ENCODE results near the gene RNF166. TPM values are rescaled to one million over a fixed set of nuclear protein-coding genes. Genes with fewer than 3 reads are reported as not detected.
A peak's percentile ranks its signal among the peaks of the same experiment; 100 is the strongest.

Gene RNF166
- total and polyA plus RNA-seq, 2 donors from 2014 or later = 16.3 to 31.4 TPM

DNA sequence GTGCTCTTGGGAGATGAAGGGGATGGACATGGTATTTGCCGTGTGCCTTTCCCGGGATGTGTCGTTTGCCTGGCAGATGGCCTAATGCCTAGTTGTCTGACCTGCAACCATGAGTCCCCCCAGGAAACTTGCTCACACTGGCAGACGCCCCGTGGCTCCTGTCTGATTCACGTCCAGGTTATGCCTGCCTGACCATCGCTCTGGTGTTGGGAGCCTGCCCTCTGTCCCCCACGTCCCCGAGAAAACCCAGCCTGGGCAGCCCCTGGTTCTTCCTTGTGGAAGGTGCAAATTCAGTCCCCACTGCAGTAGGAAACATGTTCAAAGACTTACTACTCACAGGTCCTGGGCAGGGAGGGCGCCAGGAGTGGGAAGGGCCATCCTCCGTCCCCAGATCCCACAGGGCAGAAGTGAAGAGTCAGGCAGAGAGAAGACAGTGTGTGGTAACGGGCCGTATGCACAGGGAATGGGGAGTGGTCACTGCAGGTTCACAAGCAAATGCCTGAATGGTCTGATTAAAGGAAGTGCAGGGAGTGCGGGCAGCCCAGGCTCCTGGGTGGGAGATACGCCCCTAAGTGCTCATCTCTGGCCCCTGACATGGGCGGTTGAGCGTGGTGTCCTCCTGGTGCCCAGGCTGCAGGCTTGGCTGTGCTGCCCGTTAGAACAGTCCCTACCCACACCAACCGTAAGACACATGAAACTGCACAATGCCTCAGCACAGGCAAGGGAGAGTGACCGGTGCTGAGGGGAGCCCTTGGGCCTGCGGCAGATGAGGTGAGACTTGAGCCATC, 15.7 kb downstream of the RNF166 start:
- H3K9ac ChIP-seq (ENCODE audit: low read length in 3 of 3) = no peak overlapping the region
- TF ChIP-seq, protein P1, sequence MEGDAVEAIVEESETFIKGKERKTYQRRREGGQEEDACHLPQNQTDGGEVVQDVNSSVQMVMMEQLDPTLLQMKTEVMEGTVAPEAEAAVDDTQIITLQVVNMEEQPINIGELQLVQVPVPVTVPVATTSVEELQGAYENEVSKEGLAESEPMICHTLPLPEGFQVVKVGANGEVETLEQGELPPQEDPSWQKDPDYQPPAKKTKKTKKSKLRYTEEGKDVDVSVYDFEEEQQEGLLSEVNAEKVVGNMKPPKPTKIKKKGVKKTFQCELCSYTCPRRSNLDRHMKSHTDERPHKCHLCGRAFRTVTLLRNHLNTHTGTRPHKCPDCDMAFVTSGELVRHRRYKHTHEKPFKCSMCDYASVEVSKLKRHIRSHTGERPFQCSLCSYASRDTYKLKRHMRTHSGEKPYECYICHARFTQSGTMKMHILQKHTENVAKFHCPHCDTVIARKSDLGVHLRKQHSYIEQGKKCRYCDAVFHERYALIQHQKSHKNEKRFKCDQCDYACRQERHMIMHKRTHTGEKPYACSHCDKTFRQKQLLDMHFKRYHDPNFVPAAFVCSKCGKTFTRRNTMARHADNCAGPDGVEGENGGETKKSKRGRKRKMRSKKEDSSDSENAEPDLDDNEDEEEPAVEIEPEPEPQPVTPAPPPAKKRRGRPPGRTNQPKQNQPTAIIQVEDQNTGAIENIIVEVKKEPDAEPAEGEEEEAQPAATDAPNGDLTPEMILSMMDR (IDR thresholded peaks at IDR 0.05; ENCODE audit: borderline replicate concordance, extremely low read depth, insufficient read depth) = no peak
- H3K4me1 ChIP-seq (ENCODE audit: control insufficient read depth in 2 of 3, insufficient read depth in 2 of 3, low read depth in 1 of 3, low read length in 3 of 3) = peaks cover 0 to 4% (median 0%) of the 10 kb centered on the region in 3 donors
- intact Hi-C loops (cut with DNase I) = no loop called here
- peaks cover 2% of the 10 kb centered on the region for H3K27me3 ChIP-seq (ENCODE audit: control insufficient read depth, insufficient read depth, low read length)
- DNase-seq = peak in 1 of 5 donors; percentile 64
- no peak for FAIRE-seq
- no peak overlapping the region for H3K4me3 ChIP-seq (ENCODE audit: low read length in 3 of 3)
- no peaks in the 10 kb centered on the region for H3K36me3 ChIP-seq (ENCODE audit: control insufficient read depth in 2 of 3, insufficient read depth in 3 of 3, low read length in 3 of 3)
- H3K9me3 ChIP-seq (ENCODE audit: control insufficient read depth in 2 of 3, insufficient read depth in 1 of 3, low read length in 3 of 3) = no peaks in the 10 kb centered on the region
- no peak overlapping the region for H3K27ac ChIP-seq (ENCODE audit: low read depth in 2 of 2, low read length in 2 of 2)

DNA sequence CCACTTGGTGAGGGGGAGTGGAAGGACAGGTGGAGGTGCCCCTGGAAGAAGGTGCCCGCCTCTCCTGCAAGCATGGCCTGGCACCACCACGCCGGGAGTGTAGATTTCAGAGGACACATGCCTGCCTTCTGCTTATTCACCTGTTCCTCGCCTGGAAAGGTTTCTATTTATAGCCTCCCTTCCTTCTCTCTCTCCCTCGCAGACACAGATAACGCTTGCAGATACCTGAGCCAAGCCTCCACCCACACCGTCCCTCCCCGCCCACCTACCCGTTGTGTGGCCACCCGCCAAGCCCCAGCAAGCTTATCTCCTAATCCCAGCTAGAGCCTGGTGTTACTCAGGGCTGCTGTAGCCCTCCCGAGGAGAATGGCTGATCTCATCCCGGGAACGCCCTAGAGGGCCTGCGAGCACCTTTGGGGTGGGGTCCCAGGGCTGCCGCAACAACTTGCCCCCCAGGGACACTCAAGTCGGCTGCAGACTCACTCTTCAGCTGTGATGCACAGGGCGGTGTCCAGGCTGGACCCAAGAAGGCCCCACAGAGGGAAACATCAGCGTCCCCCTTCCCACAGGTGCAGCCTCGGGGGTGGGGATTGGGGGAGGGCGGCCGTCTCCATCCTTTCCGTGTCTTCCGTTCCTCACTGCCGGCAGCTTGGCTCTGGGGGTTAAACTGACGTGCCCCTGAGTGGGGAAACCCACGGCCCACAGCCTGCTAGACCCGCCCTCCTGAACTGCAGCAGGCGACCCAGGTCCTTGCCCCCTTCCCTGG, 18.0 kb downstream of the RNF166 start:
- TF ChIP-seq, protein P1 (IDR thresholded peaks at IDR 0.05; ENCODE audit: borderline replicate concordance, extremely low read depth, insufficient read depth) = no peak
- intact Hi-C loops (cut with DNase I) = no loop called here
- H3K4me1 ChIP-seq (ENCODE audit: control insufficient read depth in 2 of 3, insufficient read depth in 2 of 3, low read depth in 1 of 3, low read length in 3 of 3) = peaks cover 0 to 4% (median 0%) of the 10 kb centered on the region in 3 donors
- H3K9ac ChIP-seq (ENCODE audit: low read length in 3 of 3) = no peak overlapping the region
- H3K4me3 ChIP-seq (ENCODE audit: low read length in 3 of 3) = no peak overlapping the region
- DNase-seq = peak in 1 of 5 donors; percentile 71
- no peaks in the 10 kb centered on the region for H3K9me3 ChIP-seq (ENCODE audit: control insufficient read depth in 2 of 3, insufficient read depth in 1 of 3, low read length in 3 of 3)
- no peak for FAIRE-seq
- H3K27ac ChIP-seq (ENCODE audit: low read depth in 2 of 2, low read length in 2 of 2) = no peak overlapping the region
- H3K27me3 ChIP-seq (ENCODE audit: control insufficient read depth, insufficient read depth, low read length) = peaks cover 8% of the 10 kb centered on the region
- no peaks in the 10 kb centered on the region for H3K36me3 ChIP-seq (ENCODE audit: control insufficient read depth in 2 of 3, insufficient read depth in 3 of 3, low read length in 3 of 3)

DNA sequence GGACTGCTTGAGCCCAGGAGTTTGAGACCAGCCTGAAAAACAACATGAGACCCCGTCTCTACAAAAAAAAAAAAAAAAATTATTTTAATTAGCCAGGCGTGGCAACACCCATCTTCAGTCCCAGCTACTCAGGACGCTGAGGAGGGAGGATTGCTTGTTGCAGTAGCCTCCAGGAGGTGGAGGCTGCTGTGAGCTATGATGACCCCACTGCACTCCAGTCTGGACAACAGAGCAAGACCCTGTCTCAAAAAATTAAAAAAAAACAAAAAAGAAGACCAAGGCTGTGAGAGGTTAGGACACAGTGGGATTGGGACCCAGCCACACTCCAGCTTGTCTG, 18.6 kb downstream of the RNF166 start:
- no peaks in the 10 kb centered on the region for H3K9me3 ChIP-seq (ENCODE audit: control insufficient read depth in 2 of 3, insufficient read depth in 1 of 3, low read length in 3 of 3)
- TF ChIP-seq, protein P1 (IDR thresholded peaks at IDR 0.05; ENCODE audit: borderline replicate concordance, extremely low read depth, insufficient read depth) = no peak
- no peak overlapping the region for H3K27ac ChIP-seq (ENCODE audit: low read depth in 2 of 2, low read length in 2 of 2)
- intact Hi-C loops (cut with DNase I) = no loop called here
- DNase-seq = no peak
- no peaks in the 10 kb centered on the region for H3K36me3 ChIP-seq (ENCODE audit: control insufficient read depth in 2 of 3, insufficient read depth in 3 of 3, low read length in 3 of 3)
- no peak overlapping the region for H3K9ac ChIP-seq (ENCODE audit: low read length in 3 of 3)
- FAIRE-seq = no peak
- no peak overlapping the region for H3K4me3 ChIP-seq (ENCODE audit: low read length in 3 of 3)
- H3K27me3 ChIP-seq (ENCODE audit: control insufficient read depth, insufficient read depth, low read length) = peaks cover 8% of the 10 kb centered on the region
- peaks cover 0 to 4% (median 0%) of the 10 kb centered on the region in 3 donors for H3K4me1 ChIP-seq (ENCODE audit: control insufficient read depth in 2 of 3, insufficient read depth in 2 of 3, low read depth in 1 of 3, low read length in 3 of 3)
